ENCODE data around the gene MAP6.

- TF ChIP-seq JUND (IDR thresholded peaks at IDR 0.05) (no peak), POLR2A (IDR thresholded peaks at IDR 0.05; ENCODE audit: borderline replicate concordance, extremely low read depth, insufficient read depth, insufficient read length) (no peak), CEBPB (IDR thresholded peaks at IDR 0.05; ENCODE audit: low read depth) (no peak), CTCF (IDR thresholded peaks at IDR 0.05 in 2 of 3, conservative IDR thresholded peaks at IDR 0.05 in 1 of 3; ENCODE audit: borderline replicate concordance in 1 of 3, insufficient read depth in 1 of 3, low read depth in 2 of 3, low read length in 2 of 3) (no peak), EZH2 (IDR thresholded peaks at IDR 0.05) (no peak)
These were observed 75.4 kb downstream of the MAP6 start for GRCh38 chr11:75593286-75593915.
